ENCODE results near the gene BRD2.

BRD2 gene

DNA sequence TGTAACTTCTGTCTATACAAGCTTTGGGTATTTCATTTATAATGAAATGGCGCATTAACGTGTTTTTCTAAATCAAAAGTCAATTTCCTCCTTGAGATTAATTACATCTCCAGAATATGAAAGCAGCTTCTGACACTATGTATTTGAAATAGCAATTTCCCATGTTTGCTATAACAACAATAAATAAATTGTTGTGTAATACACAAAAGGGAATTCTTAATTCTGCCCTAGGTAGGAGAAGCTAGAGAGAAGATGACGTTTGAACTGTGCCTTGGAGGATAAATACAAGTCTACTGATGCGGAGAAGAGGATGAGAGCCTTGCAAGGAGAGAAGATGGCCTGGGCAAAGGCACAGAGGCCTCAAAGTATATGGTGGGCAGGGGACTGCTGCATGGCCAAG is 48.6 kb downstream of the BRD2 start:
- TF ChIP-seq ZNF274 (IDR thresholded peaks at IDR 0.05; ENCODE audit: low read depth, low read length) (no peak), SUZ12 (IDR thresholded peaks at IDR 0.05; ENCODE audit: extremely low read depth, insufficient read depth, insufficient read length) (no peak), YY1 (IDR thresholded peaks at IDR 0.05; ENCODE audit: insufficient read depth, insufficient read length) (no peak)
- Histone ChIP-seq H3K27me3 (ENCODE audit: insufficient read depth, insufficient read length) (no peaks in the 10 kb centered on the region), H3K9me3 (ENCODE audit: insufficient read depth, low read length) (no peaks in the 10 kb centered on the region), H3K36me3 (ENCODE audit: insufficient read depth, insufficient read length, low read length) (no peaks in the 10 kb centered on the region), H3K4me3 (ENCODE audit: insufficient read length, low read depth) (no peak overlapping the region), H3K9ac (ENCODE audit: insufficient read length, low read depth) (no peak overlapping the region), H3K4me1 (ENCODE audit: insufficient read depth, insufficient read length) (no peaks in the 10 kb centered on the region)
- no peak for DNase-seq (ENCODE audit: low read depth, low spot score)

- no peaks in the 10 kb centered on the region for H3K9me3 ChIP-seq (ENCODE audit: insufficient read depth, low read length)
- no peak overlapping the region for H3K4me3 ChIP-seq (ENCODE audit: insufficient read length, low read depth)
- TF ChIP-seq ZNF274 (IDR thresholded peaks at IDR 0.05; ENCODE audit: low read depth, low read length) (no peak), SUZ12 (IDR thresholded peaks at IDR 0.05; ENCODE audit: extremely low read depth, insufficient read depth, insufficient read length) (no peak), YY1 (IDR thresholded peaks at IDR 0.05; ENCODE audit: insufficient read depth, insufficient read length) (no peak)
- H3K4me1 ChIP-seq (ENCODE audit: insufficient read depth, insufficient read length) = no peaks in the 10 kb centered on the region
- H3K36me3 ChIP-seq (ENCODE audit: insufficient read depth, insufficient read length, low read length) = no peaks in the 10 kb centered on the region
- H3K9ac ChIP-seq (ENCODE audit: insufficient read length, low read depth) = no peak overlapping the region
- no peaks in the 10 kb centered on the region for H3K27me3 ChIP-seq (ENCODE audit: insufficient read depth, insufficient read length)
- DNase-seq (ENCODE audit: low read depth, low spot score) = no peak
Measured at GRCh38 chr6:33017694-33018353, 49.4 kb downstream of the BRD2 start.

- TF ChIP-seq SUZ12 (IDR thresholded peaks at IDR 0.05; ENCODE audit: extremely low read depth, insufficient read depth, insufficient read length) = no peak
- TF ChIP-seq ZNF274 (IDR thresholded peaks at IDR 0.05; ENCODE audit: low read depth, low read length) = no peak
- TF ChIP-seq YY1 (IDR thresholded peaks at IDR 0.05; ENCODE audit: insufficient read depth, insufficient read length) = no peak
- Histone ChIP-seq H3K4me3 (ENCODE audit: insufficient read length, low read depth) (no peak overlapping the region), H3K27me3 (ENCODE audit: insufficient read depth, insufficient read length) (no peaks in the 10 kb centered on the region), H3K36me3 (ENCODE audit: insufficient read depth, insufficient read length, low read length) (no peaks in the 10 kb centered on the region), H3K4me1 (ENCODE audit: insufficient read depth, insufficient read length) (no peaks in the 10 kb centered on the region), H3K9ac (ENCODE audit: insufficient read length, low read depth) (no peak overlapping the region), H3K9me3 (ENCODE audit: insufficient read depth, low read length) (no peaks in the 10 kb centered on the region)
- DNase-seq (ENCODE audit: low read depth, low spot score) = no peak
Measured at GRCh38 chr6:33018418-33018817, 50.0 kb downstream of the BRD2 start.

DNA sequence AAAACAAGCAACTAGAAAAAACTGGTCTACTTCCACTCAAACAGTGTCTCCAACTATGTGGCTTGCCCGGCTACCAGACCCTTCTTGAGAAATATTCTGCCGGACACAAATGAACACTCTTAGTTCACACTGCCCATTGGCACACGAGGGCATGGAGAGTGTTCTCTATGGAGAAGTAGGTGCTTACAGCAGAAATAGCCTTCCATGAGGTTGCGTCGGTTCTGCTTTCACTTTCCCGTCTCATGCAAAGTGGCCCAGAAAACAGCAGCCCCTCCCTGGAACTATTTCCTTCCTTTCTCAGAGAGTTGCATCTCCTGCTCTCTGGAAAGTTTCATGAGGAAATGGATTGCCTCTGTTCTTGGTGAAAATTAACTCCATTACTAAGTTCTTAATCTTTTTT is 50.5 kb downstream of the BRD2 start:
- no peak for TF ChIP-seq SUZ12 (IDR thresholded peaks at IDR 0.05; ENCODE audit: extremely low read depth, insufficient read depth, insufficient read length)
- TF ChIP-seq YY1 (IDR thresholded peaks at IDR 0.05; ENCODE audit: insufficient read depth, insufficient read length) = no peak
- TF ChIP-seq ZNF274 (IDR thresholded peaks at IDR 0.05; ENCODE audit: low read depth, low read length) = no peak
- H3K9me3 ChIP-seq (ENCODE audit: insufficient read depth, low read length) = no peaks in the 10 kb centered on the region
- H3K9ac ChIP-seq (ENCODE audit: insufficient read length, low read depth) = no peak overlapping the region
- H3K4me1 ChIP-seq (ENCODE audit: insufficient read depth, insufficient read length) = no peaks in the 10 kb centered on the region
- no peaks in the 10 kb centered on the region for H3K27me3 ChIP-seq (ENCODE audit: insufficient read depth, insufficient read length)
- DNase-seq (ENCODE audit: low read depth, low spot score) = no peak
- no peak overlapping the region for H3K4me3 ChIP-seq (ENCODE audit: insufficient read length, low read depth)
- H3K36me3 ChIP-seq (ENCODE audit: insufficient read depth, insufficient read length, low read length) = no peaks in the 10 kb centered on the region

DNA sequence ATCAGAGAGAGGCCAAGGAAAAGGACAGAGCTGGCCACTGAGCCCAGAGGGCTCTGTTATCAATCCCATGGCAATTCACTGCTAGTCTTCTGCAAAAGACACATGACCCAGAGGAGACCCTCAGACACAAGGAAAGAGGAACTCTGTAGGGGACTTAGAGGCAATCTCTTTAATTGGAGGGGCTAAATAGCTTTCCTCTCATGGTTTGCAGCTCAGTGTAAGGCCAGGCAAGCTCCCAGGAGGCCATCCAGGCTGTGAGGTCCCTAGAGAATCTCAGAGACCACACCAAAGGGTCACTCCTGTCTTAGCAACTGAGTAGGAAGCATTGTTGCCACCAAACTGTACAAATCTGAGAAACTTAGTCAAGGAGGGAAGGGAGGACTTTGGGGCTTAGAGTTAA is 51.0 kb downstream of the BRD2 start:
- Histone ChIP-seq H3K4me3 (ENCODE audit: insufficient read length, low read depth) (no peak overlapping the region), H3K4me1 (ENCODE audit: insufficient read depth, insufficient read length) (no peaks in the 10 kb centered on the region), H3K27me3 (ENCODE audit: insufficient read depth, insufficient read length) (no peaks in the 10 kb centered on the region), H3K36me3 (ENCODE audit: insufficient read depth, insufficient read length, low read length) (no peaks in the 10 kb centered on the region), H3K9me3 (ENCODE audit: insufficient read depth, low read length) (no peaks in the 10 kb centered on the region), H3K9ac (ENCODE audit: insufficient read length, low read depth) (no peak overlapping the region)
- TF ChIP-seq YY1 (IDR thresholded peaks at IDR 0.05; ENCODE audit: insufficient read depth, insufficient read length) = no peak
- no peak for TF ChIP-seq ZNF274 (IDR thresholded peaks at IDR 0.05; ENCODE audit: low read depth, low read length)
- TF ChIP-seq SUZ12 (IDR thresholded peaks at IDR 0.05; ENCODE audit: extremely low read depth, insufficient read depth, insufficient read length) = no peak
- no peak for DNase-seq (ENCODE audit: low read depth, low spot score)

GRCh38 chr6:33021917-33022316 is 53.5 kb downstream of the BRD2 start:
- H3K27me3 ChIP-seq (ENCODE audit: insufficient read depth, insufficient read length) = no peaks in the 10 kb centered on the region
- no peak overlapping the region for H3K9ac ChIP-seq (ENCODE audit: insufficient read length, low read depth)
- no peaks in the 10 kb centered on the region for H3K4me1 ChIP-seq (ENCODE audit: insufficient read depth, insufficient read length)
- no peaks in the 10 kb centered on the region for H3K36me3 ChIP-seq (ENCODE audit: insufficient read depth, insufficient read length, low read length)
- no peak for DNase-seq (ENCODE audit: low read depth, low spot score)
- no peaks in the 10 kb centered on the region for H3K9me3 ChIP-seq (ENCODE audit: insufficient read depth, low read length)
- no peak overlapping the region for H3K4me3 ChIP-seq (ENCODE audit: insufficient read length, low read depth)
- TF ChIP-seq ZNF274 (IDR thresholded peaks at IDR 0.05; ENCODE audit: low read depth, low read length) = no peak

DNA sequence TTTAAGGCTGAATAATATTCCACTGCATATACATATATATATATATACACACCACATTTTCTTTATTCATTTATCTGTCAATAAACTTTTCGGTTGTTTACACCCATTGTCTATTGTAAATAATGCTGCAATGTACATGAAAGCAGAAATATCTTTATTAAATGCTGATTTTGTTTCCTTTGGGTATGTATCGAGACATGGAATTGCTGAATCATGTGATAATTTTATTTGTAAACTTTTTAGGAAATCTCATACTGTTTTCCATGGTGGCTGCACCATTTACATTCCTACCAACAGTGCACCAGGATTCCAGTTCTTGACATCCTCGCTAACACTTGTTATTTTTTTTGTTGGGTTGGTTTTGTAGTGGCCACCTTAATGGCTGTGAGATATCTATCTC is 55.1 kb downstream of the BRD2 start:
- Histone ChIP-seq H3K4me1 (ENCODE audit: insufficient read depth, insufficient read length) (no peaks in the 10 kb centered on the region), H3K36me3 (ENCODE audit: insufficient read depth, insufficient read length, low read length) (no peaks in the 10 kb centered on the region), H3K9ac (ENCODE audit: insufficient read length, low read depth) (no peak overlapping the region), H3K9me3 (ENCODE audit: insufficient read depth, low read length) (no peaks in the 10 kb centered on the region), H3K4me3 (ENCODE audit: insufficient read length, low read depth) (no peak overlapping the region), H3K27me3 (ENCODE audit: insufficient read depth, insufficient read length) (no peaks in the 10 kb centered on the region)
- DNase-seq (ENCODE audit: low read depth, low spot score) = no peak
- no peak for TF ChIP-seq YY1 (IDR thresholded peaks at IDR 0.05; ENCODE audit: insufficient read depth, insufficient read length)
- TF ChIP-seq ZNF274 (IDR thresholded peaks at IDR 0.05; ENCODE audit: low read depth, low read length) = no peak
- TF ChIP-seq SUZ12 (IDR thresholded peaks at IDR 0.05; ENCODE audit: extremely low read depth, insufficient read depth, insufficient read length) = no peak

Measured in NT2/D1 (cell line).